K562 (cell line): ENCODE measurements around the gene CSF2. TPM values are rescaled to one million over a fixed set of nuclear protein-coding genes. Genes with fewer than 3 reads are reported as not detected.

Experiments
- ATAC-seq: fragments of 200-7000 bp; cut with Tn5 transposase; 3 replicates; pipeline ENCODE4 v1.9.1; 2020; ENCODE audit warnings: moderate library complexity
- BruUV-seq: library from RNA; stranded (reverse); fragments of 400-500 nt; replicated peaks from 2 replicates; lab custom pipeline; 2021; lab: Mats Ljungman, UMichigan
- CTCF ChIA-PET: fragments of 300-600 bp; formaldehyde crosslinking; extraction: SDS; loops from one replicate; lab custom pipeline; 2021; ENCODE audit warnings: low intra/inter-chr PET ratio; lab: Yijun Ruan, JAX
- POLR2A ChIA-PET: fragments of 300-600, 350-650 bp; sonication (Branson Sonifier 250); formaldehyde crosslinking; extraction: SDS; loops from one replicate; lab custom pipeline; 2021; ENCODE audit warnings: antibody characterized with exemption, inconsistent platforms; lab: Yijun Ruan, JAX
- DNase-seq, 4 experiments: peaks; one replicate each; pipeline versions ENCODE4 v3.0.0 to v3.0.0-alpha.2; 2011 to 2018; ENCODE audit warnings: low spot score in 3 of 4, mixed read lengths in 3 of 4; ENCODE audit errors: extremely low read depth in 1 of 4
- FAIRE-seq: peaks from 2 replicates; lab custom pipeline; 2011; peaks lifted over from hg19 to GRCh38; lab: Jason Lieb, UNC
- H2AFZ ChIP-seq: 2 replicates; pipeline ENCODE4 v1.6.0; 2011; ENCODE audit warnings: low read depth, low read length, control low read depth, inconsistent platforms
- H3K27ac ChIP-seq: fragments of 200-600 bp; 3 replicates; pipeline ENCODE4 v1.8.0; 2011; ENCODE audit warnings: low read depth, mild to moderate bottlenecking, control low read depth, inconsistent platforms, low read length, moderate library complexity, mixed read lengths; ENCODE audit errors: extremely low read depth
- H3K27me3 ChIP-seq, 2 experiments: fragments of 300-600 bp in 1 of 2; 2 replicates in 1 of 2; 3 replicates in 1 of 2; pipeline versions ENCODE4 v1.6.0 to v1.8.0; 2011; ENCODE audit warnings: inconsistent platforms in 2 of 2, low read length in 2 of 2, mild to moderate bottlenecking in 1 of 2, mixed read lengths in 1 of 2, moderate library complexity in 1 of 2; ENCODE audit not compliant: control insufficient read depth in 2 of 2, insufficient read depth in 2 of 2
- H3K36me3 ChIP-seq: fragments of 300-600 bp; 3 replicates; pipeline ENCODE4 v1.8.0; 2011; ENCODE audit warnings: mild to moderate bottlenecking, low read length, inconsistent platforms; ENCODE audit not compliant: control insufficient read depth, insufficient read depth
- H3K4me1 ChIP-seq, 2 experiments: fragments of 200-600 bp in 1 of 2; replicated peaks in 1 of 2; 2 replicates in 1 of 2; 3 replicates in 1 of 2; pipeline versions ENCODE4 v1.5.1 to v1.8.0; 2011; ENCODE audit warnings: inconsistent platforms in 2 of 2, low read length in 2 of 2, mild to moderate bottlenecking in 1 of 2, mixed read lengths in 1 of 2, moderate library complexity in 1 of 2; ENCODE audit not compliant: control insufficient read depth in 2 of 2, insufficient read depth in 2 of 2
- H3K4me2 ChIP-seq: 2 replicates; pipeline ENCODE4 v1.6.1; 2011; ENCODE audit warnings: low read length, control low read depth, inconsistent platforms, mixed read lengths; ENCODE audit not compliant: insufficient read depth
- H3K4me3 ChIP-seq: fragments of 200-600 bp; sonication (generic), shearing (Covaris generic); 2 replicates; pipeline ENCODE4 v1.5.1; 2016; ENCODE audit warnings: control low read depth, inconsistent platforms
- H3K79me2 ChIP-seq: fragments of 200-600 bp; 3 replicates; pipeline ENCODE4 v1.8.0; 2011; ENCODE audit warnings: low read length, inconsistent platforms; ENCODE audit not compliant: control insufficient read depth, insufficient read depth
- H3K9ac ChIP-seq, 2 experiments: 2 replicates each; pipeline versions ENCODE4 v1.6.0 to v1.6.1; 2011; ENCODE audit warnings: low read depth in 2 of 2, low read length in 2 of 2, control low read depth in 1 of 2, inconsistent platforms in 1 of 2, mild to moderate bottlenecking in 1 of 2, mixed read lengths in 1 of 2; ENCODE audit not compliant: insufficient read depth in 1 of 2
- H3K9me1 ChIP-seq: one replicate; pipeline ENCODE4 v1.6.0; 2011; ENCODE audit warnings: inconsistent platforms, mild to moderate bottlenecking, low read length, moderate library complexity; ENCODE audit not compliant: control insufficient read depth, insufficient read depth
- H3K9me3 ChIP-seq: replicated peaks from 2 replicates; pipeline ENCODE4 v1.5.1; 2011; ENCODE audit warnings: low read depth, low read length, inconsistent platforms; ENCODE audit not compliant: control insufficient read depth, insufficient read depth
- H4K20me1 ChIP-seq: replicated peaks from 2 replicates; pipeline ENCODE4 v1.6.1; 2011; ENCODE audit warnings: low read length, inconsistent platforms, mixed read lengths; ENCODE audit not compliant: control insufficient read depth, insufficient read depth
- DMBX1 ChIP-seq: fragments of 250-450 bp; sonication (Bioruptor Pico); IDR thresholded peaks from 2 replicates; pipeline ENCODE4 v1.8.0; 2022; ENCODE audit warnings: inconsistent platforms, mild to moderate bottlenecking, moderate library complexity, borderline replicate concordance
- FOXA3 ChIP-seq, 2 experiments: fragments of 450-650 bp in 1 of 2; sonication (generic) in 1 of 2; formaldehyde crosslinking; IDR thresholded peaks in 1 of 2; conservative IDR thresholded peaks in 1 of 2; 2 replicates each; pipeline versions ENCODE4 v1.4.0 to v1.8.0; 2020 to 2022; ENCODE audit warnings: mild to moderate bottlenecking in 2 of 2, missing genetic modification reagents in 1 of 2
- ZNF354B ChIP-seq: fragments of 250-450 bp; sonication (Bioruptor Pico); IDR thresholded peaks from 2 replicates; pipeline ENCODE4 v1.4.0; 2020
- in situ Hi-C: fragments of 300-500 bp; cut with MboI; formaldehyde crosslinking; loops from 4 replicates; pipeline ENCODE4 v1.15.0; 2018; ENCODE audit warnings: inconsistent platforms, mixed read lengths
- intact Hi-C: fragments of 100-400 bp; cut with micrococcal nuclease; formaldehyde crosslinking; loops from 2 replicates; pipeline ENCODE4 v1.14.2; 2022
- polyA plus RNA-seq, 8 experiments: library from polyadenylated mRNA; depleted of rRNA in 4 of 8; stranded (reverse) in 5 of 8; unstranded in 3 of 8; fragments of >200 nt; fragmentation: Nextera tagmentation in 2 of 8; fragmentation: Illumina TruSeq in 1 of 8; extraction: Ambion mirVana in 2 of 8; extraction: Trizol in 1 of 8; gene quantifications; 2 replicates each; pipeline versions ENCODE4 v1.2.1 to v1.2.3, GENCODE V29; 2011 to 2014; ENCODE audit warnings: inconsistent platforms in 1 of 8, missing spikeins in 1 of 8
- total RNA-seq, 7 experiments: library from RNA; depleted of rRNA in 6 of 7; stranded (reverse); fragments of >200 nt in 6 of 7; fragmentation: Illumina TruSeq in 2 of 7; extraction: Trizol in 2 of 7; gene quantifications; 2 replicates each; pipeline versions ENCODE4 v1.2.1 to v1.2.3, GENCODE V29; 2011 to 2021; ENCODE audit warnings: low replicate concordance in 1 of 7
- TF ChIP-seq, protein P1 (sequence below): fragments of 450-650 bp; IDR thresholded peaks from one replicate; pipeline ENCODE4 v1.6.1; 2018; ENCODE audit warnings: mild to moderate bottlenecking, moderate library complexity; ENCODE audit not compliant: partially characterized antibody

Gene CSF2
- total and polyA plus RNA-seq, 9 of the 15 experiments (the other 6 are each of a cell fraction or from before 2014, with no cell fraction given), result 0.25 to 0.29 TPM; not detected in 7

GRCh38 chr5:132110930-132111329 is 37.3 kb downstream of the CSF2 start:
- CTCF ChIA-PET, result interaction anchor here (1.0 kb wide), 1 partner anchor 46 kb away, joined by 3 read pairs; no protein-coding TSS in a partner anchor
- Histone ChIP-seq H4K20me1 (no peaks in the 10 kb centered on the region), H3K36me3 (no peaks in the 10 kb centered on the region; the same call in 2 of the 3 replicates)
- TF ChIP-seq, protein P1, sequence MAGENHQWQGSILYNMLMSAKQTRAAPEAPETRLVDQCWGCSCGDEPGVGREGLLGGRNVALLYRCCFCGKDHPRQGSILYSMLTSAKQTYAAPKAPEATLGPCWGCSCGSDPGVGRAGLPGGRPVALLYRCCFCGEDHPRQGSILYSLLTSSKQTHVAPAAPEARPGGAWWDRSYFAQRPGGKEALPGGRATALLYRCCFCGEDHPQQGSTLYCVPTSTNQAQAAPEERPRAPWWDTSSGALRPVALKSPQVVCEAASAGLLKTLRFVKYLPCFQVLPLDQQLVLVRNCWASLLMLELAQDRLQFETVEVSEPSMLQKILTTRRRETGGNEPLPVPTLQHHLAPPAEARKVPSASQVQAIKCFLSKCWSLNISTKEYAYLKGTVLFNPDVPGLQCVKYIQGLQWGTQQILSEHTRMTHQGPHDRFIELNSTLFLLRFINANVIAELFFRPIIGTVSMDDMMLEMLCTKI, result no peak
- TF ChIP-seq ZNF354B (CRISPR knock-in tag) (no peak), DMBX1 (CRISPR knock-in tag) (peak; percentile 13; the same call in 1 of the 2 replicates), FOXA3 (CRISPR knock-in tag; conservative IDR thresholded peaks at IDR 0.05 in 1 of 2, IDR thresholded peaks at IDR 0.05 in 1 of 2) (no peak)
- TF ChIP-seq, all 486 proteins: peak for 1
- no peak for DNase-seq
- no peak overlapping the region for H3K4me2 ChIP-seq
- no peak overlapping the region for H3K4me3 ChIP-seq
- POLR2A ChIA-PET, result no interaction called here
- peaks cover 11 to 30% of the 10 kb centered on the region in 2 experiments for H3K4me1 ChIP-seq
- no peak overlapping the region for H2AFZ ChIP-seq
- H3K27ac ChIP-seq, result no peak overlapping the region
- no peaks in the 10 kb centered on the region for H3K27me3 ChIP-seq
- no peak overlapping the region for H3K9ac ChIP-seq
- H3K9me3 ChIP-seq, result 0 out of 2 replicates have a peak, but pooled peaks cover 5% of the 10 kb centered on the region
- H3K9me1 ChIP-seq, result no peaks in the 10 kb centered on the region
- in situ Hi-C loops (no loop called here), intact Hi-C loops (loop anchor here (5.0 kb wide), 1 partner anchor 39 kb away; the partner anchor contains the start of gene CSF2)
- ATAC-seq, result no peak
- BruUV-seq, result no TSS peak
- no peak for FAIRE-seq
- H3K79me2 ChIP-seq, result no peaks in the 10 kb centered on the region
